SK-N-SH (cell line): Measurements from ENCODE around the gene PMF1. TPM values are rescaled to one million over a fixed set of nuclear protein-coding genes. Genes with fewer than 3 reads are reported as not detected.

Source experiments
- CTCF ChIA-PET: fragments of 300-600, 350-600 bp; formaldehyde crosslinking; extraction: SDS; loops from one replicate; lab custom pipeline; 2021; lab: Yijun Ruan, JAX
- POLR2A ChIA-PET: fragments of 350-600 bp; sonication (Branson Sonifier 250); formaldehyde crosslinking; extraction: SDS; loops from one replicate; lab custom pipeline; 2020; ENCODE audit warnings: antibody characterized with exemption, inconsistent platforms; lab: Yijun Ruan, JAX
- DNase-seq: peaks from one replicate; pipeline ENCODE4 v3.0.0; 2012
- H2AFZ ChIP-seq: fragments of 200-600 bp; sonication (generic); 2 replicates; pipeline ENCODE4 v1.8.1; 2016; ENCODE audit warnings: antibody characterized with exemption, mild to moderate bottlenecking, low read depth
- H3F3A ChIP-seq: fragments of 200-600 bp; sonication (generic); replicated peaks from 2 replicates; pipeline ENCODE3; 2016; ENCODE audit warnings: antibody characterized with exemption, mild to moderate bottlenecking; ENCODE audit not compliant: insufficient read depth
- H3K27ac ChIP-seq, 2 experiments: fragments of 200-500 bp in 1 of 2; fragments of 200-600 bp in 1 of 2; sonication (Bioruptor generic) in 1 of 2; sonication (generic), shearing (Covaris generic) in 1 of 2; 2 replicates each; pipeline versions ENCODE4 v1.5.1 to v1.6.1; 2014 to 2016; ENCODE audit warnings: low read depth in 2 of 2, inconsistent platforms in 1 of 2, low read length in 1 of 2, mild to moderate bottlenecking in 1 of 2, mixed read lengths in 1 of 2
- H3K27me3 ChIP-seq: fragments of 200-600 bp; sonication (generic), shearing (Covaris generic); 2 replicates; pipeline ENCODE4 v1.6.1; 2016; ENCODE audit warnings: mixed run types; ENCODE audit not compliant: insufficient read depth
- H3K36me3 ChIP-seq, 2 experiments: fragments of 200-500 bp in 1 of 2; fragments of 200-600 bp in 1 of 2; sonication (Bioruptor generic) in 1 of 2; sonication (generic) in 1 of 2; replicated peaks in 1 of 2; 2 replicates each; pipeline versions ENCODE3 to v1.5.1; 2014 to 2016; ENCODE audit warnings: low read length in 1 of 2, mild to moderate bottlenecking in 1 of 2; ENCODE audit not compliant: insufficient read depth in 2 of 2, control insufficient read depth in 1 of 2
- H3K4me1 ChIP-seq, 2 experiments: fragments of 200-500 bp in 1 of 2; fragments of 200-600 bp in 1 of 2; sonication (Bioruptor generic) in 1 of 2; sonication (generic), shearing (Covaris generic) in 1 of 2; 2 replicates each; pipeline versions ENCODE4 v1.5.1 to v1.6.1; 2014 to 2016; ENCODE audit warnings: low read depth in 1 of 2, low read length in 1 of 2, mixed run types in 1 of 2; ENCODE audit not compliant: insufficient read depth in 2 of 2, control insufficient read depth in 1 of 2
- H3K4me2 ChIP-seq: fragments of 200-600 bp; sonication (generic), shearing (Covaris generic); 2 replicates; pipeline ENCODE4 v1.6.1; 2017; ENCODE audit warnings: mixed run types
- H3K4me3 ChIP-seq, 2 experiments: fragments of 200-500 bp in 1 of 2; fragments of 200-600 bp in 1 of 2; sonication (Bioruptor generic) in 1 of 2; sonication (generic), shearing (Covaris generic) in 1 of 2; 2 replicates each; pipeline versions ENCODE4 v1.5.1 to v1.8.1; 2014 to 2016; ENCODE audit warnings: low read depth in 2 of 2, inconsistent platforms in 1 of 2, low read length in 1 of 2, mild to moderate bottlenecking in 1 of 2, mixed read lengths in 1 of 2, moderate library complexity in 1 of 2
- H3K79me2 ChIP-seq: fragments of 200-600 bp; sonication (generic); 2 replicates; pipeline ENCODE4 v1.8.1; 2017; ENCODE audit warnings: mild to moderate bottlenecking; ENCODE audit not compliant: insufficient read depth
- H3K9ac ChIP-seq: fragments of 200-600 bp; sonication (generic); 2 replicates; pipeline ENCODE4 v1.6.1; 2017; ENCODE audit warnings: mixed run types
- H3K9me2 ChIP-seq: fragments of 200-600 bp; sonication (generic); 2 replicates; pipeline ENCODE4 v1.6.1; 2017; ENCODE audit warnings: mixed run types
- H3K9me3 ChIP-seq: fragments of 200-600 bp; sonication (generic); 2 replicates; pipeline ENCODE4 v1.6.1; 2017; ENCODE audit warnings: mixed run types, mild to moderate bottlenecking, moderate library complexity
- H4K20me1 ChIP-seq: fragments of 200-600 bp; sonication (generic); 2 replicates; pipeline ENCODE4 v1.6.1; 2017; ENCODE audit warnings: mild to moderate bottlenecking, mixed run types; ENCODE audit not compliant: insufficient read depth
- CHD2 ChIP-seq: fragments of 150-350 bp; IDR thresholded peaks from 2 replicates; pipeline ENCODE4 v1.6.1; 2018; ENCODE audit warnings: low read length; ENCODE audit not compliant: partially characterized antibody
- EP300 ChIP-seq, 2 experiments: IDR thresholded peaks; 2 replicates each; pipeline versions ENCODE4 v1.4.0 to v1.6.1; 2012; ENCODE audit warnings: borderline replicate concordance in 1 of 2, low read depth in 1 of 2, low read length in 1 of 2
- EZH2phosphoT487 ChIP-seq: fragments of 200-600 bp; sonication (generic); IDR thresholded peaks from 2 replicates; pipeline ENCODE4 v1.6.1; 2017; ENCODE audit warnings: low read depth, mixed run types, mild to moderate bottlenecking, antibody characterized with exemption, moderate library complexity, borderline replicate concordance
- FOSL2 ChIP-seq: IDR thresholded peaks from 2 replicates; pipeline ENCODE4 v1.4.0; 2012; ENCODE audit warnings: low read depth, mild to moderate bottlenecking, moderate library complexity, borderline replicate concordance
- FOXM1 ChIP-seq: IDR thresholded peaks from 2 replicates; pipeline ENCODE4 v1.4.0; 2012; ENCODE audit warnings: low read depth, mild to moderate bottlenecking
- GABPA ChIP-seq: IDR thresholded peaks from 2 replicates; pipeline ENCODE4 v1.4.0; 2012; ENCODE audit warnings: low read depth, mild to moderate bottlenecking
- MEF2A ChIP-seq: IDR thresholded peaks from 2 replicates; pipeline ENCODE4 v1.4.0; 2012; ENCODE audit warnings: low read depth, borderline replicate concordance
- MXI1 ChIP-seq: IDR thresholded peaks from 2 replicates; pipeline ENCODE4 v1.6.1; 2012; ENCODE audit warnings: mild to moderate bottlenecking, low read depth, low read length, improper control_type of control experiment
- NRF1 ChIP-seq: IDR thresholded peaks from 2 replicates; pipeline ENCODE4 v1.6.1; 2012; ENCODE audit warnings: low read depth, mild to moderate bottlenecking, low read length
- POLR2AphosphoS5 ChIP-seq: IDR thresholded peaks from 2 replicates; pipeline ENCODE4 v1.6.1; 2012; ENCODE audit warnings: low read depth, low read length
- RAD21 ChIP-seq: IDR thresholded peaks from 2 replicates; pipeline ENCODE4 v1.6.1; 2012; ENCODE audit warnings: mild to moderate bottlenecking, low read length
- TCF12 ChIP-seq: IDR thresholded peaks from 2 replicates; pipeline ENCODE4 v1.4.0; 2012
- USF1 ChIP-seq: IDR thresholded peaks from 2 replicates; pipeline ENCODE4 v1.4.0; 2012; ENCODE audit warnings: low read depth, borderline replicate concordance
- USF2 ChIP-seq: fragments of 150-350 bp; IDR thresholded peaks from 2 replicates; pipeline ENCODE4 v1.6.1; 2017; ENCODE audit warnings: antibody characterized with exemption, low read length, low read depth, borderline replicate concordance
- YY1 ChIP-seq: IDR thresholded peaks from 2 replicates; pipeline ENCODE4 v1.4.0; 2012; ENCODE audit warnings: low read depth, mild to moderate bottlenecking
- ZBTB33 ChIP-seq: IDR thresholded peaks from 2 replicates; pipeline ENCODE4 v1.4.0; 2012; ENCODE audit warnings: low read depth, borderline replicate concordance
- WGBS: methylation state at CpG from one replicate; pipeline ENCODE4 v1.1.6; 2017; ENCODE audit warnings: low lambda C conversion rate; 5-methylcytosine and 5-hydroxymethylcytosine counted together
- polyA plus RNA-seq, 3 experiments: library from polyadenylated mRNA; depleted of rRNA; stranded (reverse); fragments of >200 nt; gene quantifications; 2 replicates each; pipeline ENCODE4 v1.2.3, GENCODE V29; 2012

Gene PMF1
- polyA plus RNA-seq, 1 of the 3 experiments (the other 2 are of a cell fraction), result 89.5 TPM

- DNase-seq, result no peak
- peak overlapping the region; percentile 82 to 94; a peak in 3 of 4 replicates for H3K27ac ChIP-seq
- no peaks in the 10 kb centered on the region for H3K9me2 ChIP-seq
- peak overlapping the region; percentile 85; the same call in 1 of the 2 replicates for H3K9ac ChIP-seq
- peaks cover 26% of the 10 kb centered on the region for H3F3A ChIP-seq
- H3K79me2 ChIP-seq, result peaks cover 22% of the 10 kb centered on the region
- POLR2A ChIA-PET, result interaction anchor here (0.8 to 1.9 kb wide), 11 partner anchors 10 to 105 kb away, joined by 3 to 17 read pairs (median 5); partner anchors contain the start of genes SLC25A44 and SMG5
- H3K4me2 ChIP-seq, result peak overlapping the region; percentile 92
- 94% methylated on average over 9 of the region's 9 CpGs for WGBS
- H3K4me3 ChIP-seq, result peak overlapping the region; percentile 67 to 70
- H3K4me1 ChIP-seq, result peaks cover 7 to 8% of the 10 kb centered on the region in 2 experiments; a peak in 2 of 4 replicates
- H3K27me3 ChIP-seq, result no peaks in the 10 kb centered on the region
- H2AFZ ChIP-seq, result peak overlapping the region; percentile 70; the same call in 1 of the 2 replicates
- peaks cover 19 to 41% of the 10 kb centered on the region in 2 experiments for H3K36me3 ChIP-seq
- no peaks in the 10 kb centered on the region for H4K20me1 ChIP-seq
- TF ChIP-seq GABPA, result no peak
- TF ChIP-seq MEF2A, result no peak
- no peak for TF ChIP-seq USF2
- TF ChIP-seq USF1, result no peak
- no peak for TF ChIP-seq CHD2
- TF ChIP-seq MXI1, result no peak
- TF ChIP-seq EP300 (IDR thresholded peaks at IDR 0.05; ENCODE audit: borderline replicate concordance in 1 of 2, low read depth in 1 of 2, low read length in 1 of 2), result no peak
- no peak for TF ChIP-seq NRF1
- no peak for TF ChIP-seq FOSL2
- TF ChIP-seq EZH2phosphoT487, result no peak
- no peak for TF ChIP-seq YY1
- no peak for TF ChIP-seq TCF12
- TF ChIP-seq ZBTB33, result no peak
- TF ChIP-seq FOXM1, result no peak
- TF ChIP-seq RAD21, result no peak
- TF ChIP-seq POLR2AphosphoS5, result no peak
- no peaks in the 10 kb centered on the region for H3K9me3 ChIP-seq
- CTCF ChIA-PET, result interaction anchor here (1.0 to 3.6 kb wide), 12 partner anchors 9 to 147 kb away, joined by 3 to 44 read pairs (median 6); partner anchors contain the start of gene SLC25A44
Observed at GRCh38 chr1:156212130-156212529, 677 bp upstream of the PMF1 start.
